BLaER1 treated with 17β-estradiol and CSF1 and Interleukin-3, amounts not matched to agents 10 nM and 100 nM (cell line): ENCODE measurements around the gene ESR1.
A peak's percentile ranks its signal among the peaks of the same experiment; 100 is the strongest.

Experiments
- H3K27ac ChIP-seq, 11 experiments: shearing (Covaris generic); formaldehyde crosslinking; 2 replicates each; pipeline ENCODE4 v1.8.1; 2022
- H3K27me3 ChIP-seq, 11 experiments: shearing (Covaris generic); formaldehyde crosslinking; 2 replicates each; pipeline ENCODE4 v1.8.1; 2022
- H3K36me3 ChIP-seq, 11 experiments: shearing (Covaris generic); formaldehyde crosslinking; 2 replicates each; pipeline ENCODE4 v1.8.1; 2022
- H3K4me1 ChIP-seq, 10 experiments: shearing (Covaris generic); formaldehyde crosslinking; 2 replicates each; pipeline ENCODE4 v1.8.1; 2022
- H3K4me2 ChIP-seq, 11 experiments: shearing (Covaris generic); formaldehyde crosslinking; 2 replicates each; pipeline ENCODE4 v1.8.1; 2022
- H3K4me3 ChIP-seq, 10 experiments: shearing (Covaris generic); formaldehyde crosslinking; 2 replicates each; pipeline ENCODE4 v1.8.1; 2022
- H3K9ac ChIP-seq, 11 experiments: shearing (Covaris generic); formaldehyde crosslinking; 2 replicates each; pipeline ENCODE4 v1.8.1; 2022
- H3K9me3 ChIP-seq, 11 experiments: shearing (Covaris generic); formaldehyde crosslinking; replicated peaks in 1 of 11; 2 replicates each; pipeline ENCODE4 v1.8.1; 2022
- H4K20me1 ChIP-seq, 11 experiments: shearing (Covaris generic); formaldehyde crosslinking; 2 replicates each; pipeline ENCODE4 v1.8.1; 2022
- Cebpa-rat ChIP-seq, 11 experiments: shearing (Covaris generic); IDR thresholded peaks; 2 replicates each; pipeline ENCODE4 v1.8.1; 2022

ESR1 gene

DNA sequence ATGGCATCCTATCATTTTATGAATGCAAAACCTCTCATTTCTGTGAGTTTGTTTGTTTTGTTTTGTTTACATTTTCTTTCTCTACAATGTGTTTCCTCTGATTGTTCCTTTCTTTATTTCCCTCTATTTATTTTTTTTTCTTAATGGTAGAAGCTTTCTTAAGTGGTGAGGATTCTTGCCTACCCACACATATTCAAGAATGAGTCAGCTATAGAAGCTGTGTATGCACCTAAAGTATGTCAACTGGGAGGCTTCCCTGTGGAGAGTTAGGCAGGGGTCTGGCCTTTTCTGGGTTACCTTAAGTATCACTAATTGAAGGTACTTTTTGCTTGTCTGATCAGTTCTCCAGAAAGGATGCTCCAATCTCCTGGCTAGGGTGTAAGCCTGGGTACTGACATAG, 354.0 kb downstream of the ESR1 start:
- Histone ChIP-seq H4K20me1 (no peaks in the 10 kb centered on the region), H3K4me3 (no peak overlapping the region), H3K4me1 (no peaks in the 10 kb centered on the region), H3K36me3 (peaks cover 0 to 37% (median 10%) of the 10 kb centered on the region in 11 experiments; a peak in 15 of 22 replicates), H3K9ac (no peak overlapping the region), H3K27me3 (no peaks in the 10 kb centered on the region), H3K4me2 (no peak overlapping the region), H3K27ac (no peak overlapping the region), H3K9me3 (no peaks in the 10 kb centered on the region)
- TF ChIP-seq Cebpa-rat (IDR thresholded peaks at IDR 0.05): no peak

DNA sequence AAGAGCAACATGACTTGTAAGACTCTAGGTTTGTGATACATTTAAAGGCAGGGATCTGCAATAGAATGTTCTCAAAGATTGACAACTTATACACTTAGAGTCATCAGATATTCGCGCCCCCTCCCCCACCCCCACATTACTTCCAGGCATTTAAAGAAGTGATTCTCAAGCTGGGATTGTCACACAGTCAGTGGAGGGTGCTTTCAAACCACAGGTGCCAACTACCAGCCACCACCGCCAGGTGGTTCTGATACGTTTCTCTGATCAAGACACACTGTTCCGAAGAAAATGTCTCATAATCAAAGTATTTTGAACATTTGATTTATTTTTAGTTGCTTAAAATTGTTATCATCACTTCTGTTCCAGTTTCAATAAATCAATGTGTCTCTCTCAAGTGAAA, 357.5 kb downstream of the ESR1 start:
- no peak for TF ChIP-seq Cebpa-rat (IDR thresholded peaks at IDR 0.05)
- Histone ChIP-seq H3K36me3 (peaks cover 5 to 33% (median 10%) of the 10 kb centered on the region in 11 experiments; a peak in 15 of 22 replicates), H3K27ac (no peak overlapping the region), H3K4me1 (peaks cover 0 to 6% (median 0%) of the 10 kb centered on the region in 10 experiments; a peak in 1 of 20 replicates), H3K4me3 (no peak overlapping the region), H3K4me2 (no peak overlapping the region), H4K20me1 (no peaks in the 10 kb centered on the region), H3K27me3 (no peaks in the 10 kb centered on the region), H3K9ac (no peak overlapping the region), H3K9me3 (no peaks in the 10 kb centered on the region)

DNA sequence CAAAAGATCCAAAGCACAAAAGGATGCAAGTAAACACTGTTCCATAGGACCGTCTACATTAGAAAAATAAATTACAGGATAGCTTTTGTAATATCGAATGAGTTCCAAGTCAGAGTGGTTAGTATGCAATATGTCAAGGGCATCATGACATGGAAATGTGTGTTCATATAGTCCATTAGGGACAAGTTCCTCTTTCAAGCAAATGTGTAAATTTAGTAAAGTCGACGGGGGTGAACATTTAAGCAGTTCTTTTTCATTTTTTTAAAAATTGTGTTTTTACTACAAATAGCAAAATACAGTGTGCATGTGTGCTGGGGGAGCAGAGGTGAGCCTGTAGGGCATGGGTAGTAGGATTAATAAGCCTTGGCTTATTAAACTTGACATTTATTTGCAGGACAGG, 359.0 kb downstream of the ESR1 start:
- peaks cover 0 to 6% (median 0%) of the 10 kb centered on the region in 10 experiments; a peak in 1 of 20 replicates for H3K4me1 ChIP-seq
- H3K27ac ChIP-seq: no peak overlapping the region
- no peaks in the 10 kb centered on the region for H4K20me1 ChIP-seq
- H3K4me3 ChIP-seq: no peak overlapping the region
- TF ChIP-seq Cebpa-rat (IDR thresholded peaks at IDR 0.05): no peak
- H3K27me3 ChIP-seq: no peaks in the 10 kb centered on the region
- H3K9ac ChIP-seq: no peak overlapping the region
- H3K9me3 ChIP-seq: peaks cover 0 to 12% (median 8%) of the 10 kb centered on the region in 11 experiments; a peak in 8 of 22 replicates
- peaks cover 9 to 46% (median 22%) of the 10 kb centered on the region in 11 experiments; a peak in 16 of 22 replicates for H3K36me3 ChIP-seq
- no peak overlapping the region for H3K4me2 ChIP-seq

DNA sequence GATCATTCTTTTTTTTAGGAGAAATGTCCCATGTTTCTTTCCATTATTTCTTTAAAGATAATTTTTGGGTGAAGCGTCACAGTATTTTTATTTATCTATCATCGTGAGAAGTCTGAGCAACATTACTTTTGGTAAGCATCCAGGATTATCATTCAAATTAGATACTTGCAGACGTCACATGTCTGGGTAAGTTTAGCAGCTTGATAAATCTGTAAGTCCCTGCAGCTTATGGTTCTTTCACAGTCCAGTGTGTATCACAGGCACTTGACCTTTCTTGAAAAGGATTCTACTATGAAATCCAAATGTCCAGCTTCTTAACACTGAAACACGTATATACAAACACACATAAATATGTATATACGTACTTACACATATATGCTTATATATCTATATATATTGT, 359.4 kb downstream of the ESR1 start:
- H3K27me3 ChIP-seq: no peaks in the 10 kb centered on the region
- TF ChIP-seq Cebpa-rat (IDR thresholded peaks at IDR 0.05): no peak
- no peak overlapping the region for H3K4me2 ChIP-seq

DNA sequence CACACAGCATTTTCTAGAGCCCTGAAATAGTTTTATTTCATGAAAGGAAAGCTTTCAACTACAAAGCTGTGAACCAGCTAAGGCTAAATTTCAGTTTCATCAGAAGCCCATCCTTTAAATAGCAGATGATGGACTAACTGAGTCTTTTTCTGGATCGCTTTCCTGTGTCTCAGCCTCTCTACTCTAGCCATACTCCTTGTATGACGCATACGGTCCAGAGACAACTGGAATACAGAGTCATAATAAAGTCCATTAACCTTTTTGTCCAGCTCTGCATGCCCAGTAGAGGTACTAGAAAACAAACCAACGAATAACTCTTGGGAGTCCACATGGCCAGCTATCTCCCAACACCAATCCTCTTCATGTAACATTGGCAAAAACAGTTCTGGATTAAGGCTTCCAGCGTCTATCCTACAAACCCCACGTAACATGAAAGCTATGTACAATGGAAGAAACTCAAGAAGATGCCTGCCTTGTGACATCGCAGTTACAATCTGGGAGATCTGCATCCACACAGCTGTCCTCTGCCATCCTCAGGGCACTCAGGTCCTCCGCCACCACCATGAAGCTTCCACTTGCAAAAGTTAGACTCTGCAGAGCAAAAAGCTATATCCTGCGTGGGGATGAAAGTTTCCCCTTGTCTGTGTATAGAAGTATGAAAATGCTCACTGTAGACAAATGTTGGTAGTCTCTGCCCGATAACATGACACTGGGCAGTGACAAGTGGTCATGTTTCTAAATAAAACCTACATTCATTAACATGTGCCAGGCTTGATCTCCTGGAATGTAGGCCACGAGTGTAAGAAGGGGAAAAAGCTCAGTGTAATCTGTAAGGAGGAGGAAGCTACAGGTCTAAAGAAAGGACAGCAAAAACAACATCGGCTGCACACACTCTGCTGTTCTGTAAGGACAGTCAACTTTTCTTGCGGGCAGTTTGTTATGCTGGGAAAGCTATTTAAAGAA, 360.4 kb downstream of the ESR1 start:
- Histone ChIP-seq H3K27ac (peak overlapping the region in 1 of 11 experiments; percentile 1; a peak in 2 of 22 replicates), H3K4me2 (peak overlapping the region in 2 of 11 experiments; percentile 1 to 29; a peak in 3 of 22 replicates), H3K36me3 (peaks cover 9 to 53% (median 23%) of the 10 kb centered on the region in 11 experiments; a peak in 16 of 22 replicates), H3K9ac (no peak overlapping the region), H4K20me1 (no peaks in the 10 kb centered on the region), H3K4me3 (no peak overlapping the region), H3K27me3 (no peaks in the 10 kb centered on the region), H3K4me1 (peaks cover 0 to 6% (median 0%) of the 10 kb centered on the region in 10 experiments; a peak in 1 of 20 replicates), H3K9me3 (peaks cover 0 to 13% (median 8%) of the 10 kb centered on the region in 11 experiments; a peak in 8 of 22 replicates)
- no peak for TF ChIP-seq Cebpa-rat (IDR thresholded peaks at IDR 0.05)

More for the DNA sequence above, 359.4 kb downstream of the ESR1 start:
- no peak overlapping the region for H3K4me3 ChIP-seq
- H3K4me1 ChIP-seq: peaks cover 0 to 6% (median 0%) of the 10 kb centered on the region in 10 experiments; a peak in 1 of 20 replicates
- H3K36me3 ChIP-seq: peaks cover 9 to 46% (median 23%) of the 10 kb centered on the region in 11 experiments; a peak in 16 of 22 replicates
- no peak overlapping the region for H3K9ac ChIP-seq
- peaks cover 0 to 13% (median 8%) of the 10 kb centered on the region in 11 experiments; a peak in 8 of 22 replicates for H3K9me3 ChIP-seq
- no peak overlapping the region for H3K27ac ChIP-seq
- no peaks in the 10 kb centered on the region for H4K20me1 ChIP-seq

DNA sequence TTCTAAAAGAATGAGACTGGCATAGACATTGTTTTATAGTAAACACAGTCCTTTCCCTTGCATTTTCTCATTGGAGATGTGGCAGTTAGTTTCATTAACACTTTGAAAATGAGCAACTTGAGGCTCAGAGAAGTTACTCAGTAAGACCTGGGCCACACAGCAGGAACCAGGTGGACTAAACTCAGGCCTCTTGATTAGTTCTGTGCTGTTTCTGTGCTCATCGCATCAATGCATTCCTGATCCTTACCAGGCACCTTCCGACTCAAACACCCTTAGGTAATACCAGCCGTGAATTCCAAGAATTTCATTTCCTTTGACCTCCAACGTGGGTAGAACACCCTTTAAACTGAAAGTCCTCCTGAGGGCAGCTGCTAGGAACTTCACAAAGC, 362.8 kb downstream of the ESR1 start:
- peaks cover 0 to 17% (median 7%) of the 10 kb centered on the region in 10 experiments; a peak in 7 of 20 replicates for H3K4me1 ChIP-seq
- H3K27me3 ChIP-seq: no peaks in the 10 kb centered on the region
- H3K36me3 ChIP-seq: peaks cover 15 to 55% (median 26%) of the 10 kb centered on the region in 11 experiments; a peak in 20 of 22 replicates
- no peak overlapping the region for H3K4me3 ChIP-seq
- no peak overlapping the region for H3K9ac ChIP-seq
- H3K27ac ChIP-seq: no peak overlapping the region
- H3K4me2 ChIP-seq: no peak overlapping the region
- peaks cover 0 to 19% (median 8%) of the 10 kb centered on the region in 11 experiments; a peak in 9 of 22 replicates for H3K9me3 ChIP-seq
- TF ChIP-seq Cebpa-rat (IDR thresholded peaks at IDR 0.05): no peak
- H4K20me1 ChIP-seq: no peaks in the 10 kb centered on the region

DNA sequence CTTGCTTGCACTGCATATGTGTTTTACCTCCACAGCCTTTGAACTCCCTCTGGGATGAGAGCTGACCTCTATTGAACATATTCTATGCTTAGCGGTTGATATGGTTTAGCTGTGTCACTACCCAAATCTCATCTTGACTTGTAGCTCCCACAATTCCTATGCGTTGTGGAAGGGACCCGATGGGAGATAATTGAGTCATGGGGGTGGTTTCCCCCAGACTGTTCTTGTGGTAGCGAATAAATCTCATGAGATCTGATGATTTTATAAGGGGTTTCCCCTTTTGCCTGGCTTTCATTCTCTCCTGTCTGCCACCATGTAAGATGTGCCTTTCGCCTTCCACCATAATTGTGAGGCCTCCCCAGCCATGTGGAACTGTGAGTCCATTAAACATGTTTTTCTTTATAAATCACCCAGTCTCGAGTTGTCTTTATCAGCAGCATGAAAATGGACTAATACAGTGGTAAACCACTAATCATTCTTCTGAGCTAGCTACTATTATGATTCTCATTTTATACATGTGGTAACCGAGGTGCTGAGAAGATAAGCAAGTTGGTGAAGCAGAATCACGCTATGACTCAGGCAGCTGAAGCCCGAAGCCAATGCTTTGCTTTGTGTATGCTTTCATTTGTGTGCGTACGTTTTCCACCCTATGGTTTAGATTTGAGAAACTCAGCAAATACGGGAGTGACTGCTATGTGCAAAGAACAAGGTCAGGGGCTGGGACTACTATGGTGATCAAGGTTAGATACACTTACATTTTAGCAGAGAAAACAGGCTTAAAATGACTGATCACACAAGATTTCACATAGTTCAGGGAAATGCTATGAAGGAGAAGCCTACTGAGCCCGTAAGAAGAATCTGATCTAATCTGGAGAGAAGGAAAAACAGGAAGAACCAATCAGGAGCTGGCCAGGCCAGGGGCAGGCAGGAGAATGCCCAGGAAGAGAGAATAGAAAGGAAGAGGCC, 363.5 kb downstream of the ESR1 start:
- Histone ChIP-seq H3K4me1 (peaks cover 0 to 17% (median 7%) of the 10 kb centered on the region in 10 experiments; a peak in 7 of 20 replicates), H4K20me1 (no peaks in the 10 kb centered on the region), H3K9ac (no peak overlapping the region), H3K9me3 (peaks cover 0 to 19% (median 8%) of the 10 kb centered on the region in 11 experiments; a peak in 9 of 22 replicates), H3K36me3 (peaks cover 21 to 55% (median 29%) of the 10 kb centered on the region in 11 experiments; a peak in 20 of 22 replicates), H3K27ac (no peak overlapping the region), H3K4me3 (no peak overlapping the region), H3K27me3 (no peaks in the 10 kb centered on the region), H3K4me2 (no peak overlapping the region)
- no peak for TF ChIP-seq Cebpa-rat (IDR thresholded peaks at IDR 0.05)

DNA sequence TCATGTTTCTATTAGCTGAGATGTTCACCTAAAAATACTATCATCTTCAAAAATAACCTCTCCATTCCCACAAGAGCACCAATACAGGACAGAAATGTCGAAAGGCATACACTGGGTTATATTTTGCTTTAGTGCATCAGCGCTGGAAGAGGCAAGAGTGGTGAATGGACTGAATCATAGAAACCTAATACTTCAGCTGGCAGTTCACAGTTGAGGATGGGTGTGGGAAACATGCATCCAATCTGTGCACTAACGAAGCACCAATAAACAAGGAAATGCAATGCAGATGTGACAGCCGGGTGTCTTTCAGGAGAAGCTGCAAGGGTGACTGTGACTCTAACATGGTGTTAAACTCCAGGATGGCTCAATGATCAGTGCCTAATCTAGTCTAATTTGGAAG, 365.8 kb downstream of the ESR1 start:
- H4K20me1 ChIP-seq: no peaks in the 10 kb centered on the region
- H3K9ac ChIP-seq: no peak overlapping the region
- no peak for TF ChIP-seq Cebpa-rat (IDR thresholded peaks at IDR 0.05)
- peaks cover 0 to 19% (median 8%) of the 10 kb centered on the region in 11 experiments; a peak in 9 of 22 replicates for H3K9me3 ChIP-seq
- H3K27ac ChIP-seq: no peak overlapping the region
- H3K4me3 ChIP-seq: no peak overlapping the region
- peaks cover 0 to 16% (median 7%) of the 10 kb centered on the region in 10 experiments; a peak in 7 of 20 replicates for H3K4me1 ChIP-seq
- no peak overlapping the region for H3K4me2 ChIP-seq
- peaks cover 26 to 64% (median 34%) of the 10 kb centered on the region in 11 experiments; a peak in 20 of 22 replicates for H3K36me3 ChIP-seq
- no peaks in the 10 kb centered on the region for H3K27me3 ChIP-seq
